Stimulated activated CD4-positive, alpha-beta T cell treated with anti-CD3 and anti-CD28 coated beads, Interleukin-1b, Interleukin-23, amount 100 ng/mL, for 1 hour (primary cell): ENCODE measurements around the gene GABRR2.
A peak's percentile ranks its signal among the peaks of the same experiment; 100 is the strongest.

Source experiments
- DNase-seq, 2 donors: peaks; one replicate each; pipeline ENCODE4 v3.0.0-alpha.2; 2020; ENCODE audit warnings: low read depth in 2 of 2

The GABRR2 gene

GRCh38 chr6:89315249-89315885 lies at the start of gene GABRR2:
GABRR2 (minus strand) TSS chr6:89315299; CDS start chr6:89315165, 134 bp downstream.
- DNase-seq, result no peak

- no peak for DNase-seq
Observed at GRCh38 chr6:89364586-89364985, 49.5 kb upstream of the GABRR2 start.

DNA sequence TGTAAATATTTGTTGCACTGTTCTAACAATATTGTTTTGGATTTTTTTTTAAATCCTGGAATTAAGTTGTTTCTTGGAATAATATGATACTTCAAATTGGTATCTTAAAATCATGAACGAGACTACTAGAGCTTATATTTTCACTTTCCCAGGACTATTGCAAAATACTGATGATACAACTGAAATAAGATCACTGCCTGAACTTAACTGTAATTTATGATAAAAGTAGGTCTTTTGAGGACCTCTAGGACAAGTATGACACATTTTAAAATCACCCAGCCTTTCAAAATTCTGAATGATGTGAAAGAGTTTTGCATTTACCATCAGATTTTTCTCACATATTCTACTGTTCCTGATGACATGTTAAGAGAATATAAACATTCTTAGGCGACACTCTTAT lies 46.1 kb upstream of the GABRR2 start:
- no peak for DNase-seq

DNA sequence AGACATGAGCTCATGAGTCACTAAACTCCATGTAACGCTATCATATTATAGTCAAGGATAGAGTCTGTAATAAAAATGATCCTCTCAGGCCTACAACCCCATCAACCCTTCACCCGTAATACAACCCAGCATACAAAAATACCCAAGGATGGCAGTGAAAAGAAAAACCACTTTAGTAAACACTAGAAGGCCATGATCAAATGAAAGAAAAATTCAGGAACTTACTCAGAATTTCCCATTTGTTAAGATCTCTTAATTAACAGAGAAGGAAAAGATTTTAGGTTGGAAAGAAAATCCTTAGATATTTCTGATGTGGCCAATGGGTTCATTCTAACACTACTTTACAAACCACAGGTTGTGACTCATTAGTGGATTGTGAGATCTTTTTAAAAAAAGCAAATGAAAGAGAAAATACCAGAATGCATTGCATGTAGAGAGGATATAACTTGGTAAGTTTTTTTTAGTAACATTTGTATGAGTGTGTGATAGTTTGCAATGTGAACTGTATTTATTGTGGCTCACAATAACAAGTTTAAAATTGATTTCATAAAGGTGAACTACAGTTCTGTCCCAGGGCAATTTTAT lies 45.4 kb upstream of the GABRR2 start:
- no peak for DNase-seq

- no peak for DNase-seq
Observed at GRCh38 chr6:89359561-89359960, 44.5 kb upstream of the GABRR2 start.

- DNase-seq, result no peak
Observed at GRCh38 chr6:89357390-89357789, 42.3 kb upstream of the GABRR2 start.

DNA sequence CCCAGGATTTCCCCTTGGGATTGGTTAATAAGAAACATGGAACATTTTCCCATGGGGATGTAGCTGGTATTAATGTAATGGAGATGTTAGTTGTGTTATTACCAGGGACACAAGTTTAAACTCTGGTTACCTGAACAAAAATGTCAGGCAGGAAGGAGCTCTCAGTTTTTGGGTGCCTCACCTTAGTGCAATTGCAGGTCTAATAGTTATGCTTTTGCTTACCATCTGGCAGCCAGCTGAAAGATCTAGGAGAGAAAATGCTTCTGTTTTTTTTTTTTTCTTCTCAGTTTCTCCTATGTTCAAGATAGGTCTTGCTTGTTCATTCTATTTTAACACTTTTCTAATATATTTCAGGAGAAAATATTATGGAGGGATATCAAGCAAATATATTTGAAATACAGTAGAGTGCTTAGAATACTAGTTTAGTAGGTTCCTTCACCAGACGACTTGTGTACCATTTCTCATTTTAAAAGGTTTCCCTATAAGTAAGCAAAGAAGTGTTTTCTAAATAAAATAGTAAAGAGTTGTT lies 41.6 kb upstream of the GABRR2 start:
- DNase-seq, result no peak

GRCh38 chr6:89355511-89356194 lies 40.6 kb upstream of the GABRR2 start:
- DNase-seq, result no peak

DNA sequence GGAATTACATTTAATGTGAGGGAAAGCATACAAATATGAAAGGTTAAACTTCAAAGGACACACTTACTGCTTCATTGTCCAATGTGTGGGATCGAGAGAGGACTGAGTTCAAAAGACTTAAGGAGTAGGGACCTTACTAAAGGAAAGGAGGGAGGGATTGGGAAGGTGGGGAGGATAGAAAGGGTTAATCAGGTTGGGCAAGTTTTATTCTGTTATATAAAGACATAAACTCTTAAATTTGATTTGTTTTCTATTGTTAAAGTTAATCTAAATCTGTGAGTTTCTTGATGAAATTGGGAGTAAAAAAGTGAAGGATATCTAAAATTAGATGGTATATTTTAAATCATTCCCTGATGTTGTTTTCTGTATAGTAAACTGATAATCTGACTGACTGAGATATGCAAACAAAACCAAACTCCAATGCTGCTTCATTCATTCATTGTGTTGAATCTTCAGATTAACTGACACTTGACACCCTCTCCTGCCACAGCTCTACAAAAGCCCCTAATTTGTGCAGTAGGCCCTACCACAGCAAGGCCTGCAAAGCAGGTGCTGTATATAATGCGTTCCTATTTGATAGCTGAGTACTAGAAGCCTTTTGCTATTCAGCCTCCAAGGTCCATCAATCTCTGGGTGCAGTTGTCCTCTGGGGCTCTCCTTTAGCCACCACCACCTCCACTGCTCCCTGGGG lies 38.7 kb upstream of the GABRR2 start:
- DNase-seq, result no peak

DNA sequence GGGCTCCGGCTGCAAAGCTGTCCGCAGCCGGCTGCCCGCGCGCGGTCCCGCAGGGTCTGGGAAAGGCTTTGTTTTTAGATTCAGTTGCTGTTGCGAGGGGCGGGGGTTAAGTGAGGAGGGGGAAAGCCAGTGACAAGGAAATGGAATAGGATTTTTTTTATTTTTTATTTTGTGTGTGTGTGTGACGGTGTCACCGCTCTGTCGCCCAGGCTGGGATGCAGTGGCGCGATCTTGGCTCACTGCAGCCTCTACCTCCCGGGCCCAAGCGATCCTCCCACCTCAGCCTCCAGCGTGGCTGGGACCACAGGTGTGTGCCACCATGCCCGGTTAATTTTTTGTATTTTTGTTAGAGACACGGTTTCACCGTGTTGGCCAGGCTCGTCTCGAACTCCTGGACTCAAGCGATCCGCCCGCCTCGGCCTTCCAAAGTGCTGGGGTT lies 38.0 kb upstream of the GABRR2 start:
- DNase-seq, result no peak

- peak; percentile 35 to 50 for DNase-seq
Observed at GRCh38 chr6:89352278-89353117, 37.4 kb upstream of the GABRR2 start, which contains the start of gene UBE2J1. UBE2J1 (minus strand) TSS chr6:89352722; CDS start chr6:89352569, 153 bp downstream.

DNA sequence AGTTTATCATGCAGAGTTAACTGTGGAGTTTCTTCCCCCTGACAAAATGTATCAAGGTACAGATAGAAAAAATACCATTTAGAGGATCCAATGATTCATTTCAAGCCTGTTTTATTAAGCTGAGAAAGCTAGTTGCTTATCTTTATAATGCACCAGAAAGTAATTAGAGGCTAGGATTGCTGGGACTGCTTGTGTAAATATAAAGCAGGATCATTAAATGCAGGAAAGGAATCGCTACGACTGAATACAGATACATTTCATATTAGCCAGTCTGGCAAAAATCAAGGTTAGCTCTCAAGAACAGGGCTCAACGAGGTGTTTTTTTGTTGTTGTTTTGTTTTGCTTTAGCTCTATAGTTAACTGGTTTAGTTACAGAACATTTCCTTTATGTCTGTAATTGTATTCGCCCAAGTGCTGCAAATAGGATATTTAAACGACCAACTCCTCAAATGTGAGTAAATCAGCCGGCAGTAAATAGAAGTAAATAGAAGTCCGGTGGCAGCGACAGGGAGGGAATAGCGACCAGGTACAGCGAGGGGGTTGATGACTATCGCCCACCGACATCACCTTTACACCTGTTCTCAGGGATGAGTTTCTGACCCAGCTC lies 36.7 kb upstream of the GABRR2 start:
- no peak for DNase-seq

DNA sequence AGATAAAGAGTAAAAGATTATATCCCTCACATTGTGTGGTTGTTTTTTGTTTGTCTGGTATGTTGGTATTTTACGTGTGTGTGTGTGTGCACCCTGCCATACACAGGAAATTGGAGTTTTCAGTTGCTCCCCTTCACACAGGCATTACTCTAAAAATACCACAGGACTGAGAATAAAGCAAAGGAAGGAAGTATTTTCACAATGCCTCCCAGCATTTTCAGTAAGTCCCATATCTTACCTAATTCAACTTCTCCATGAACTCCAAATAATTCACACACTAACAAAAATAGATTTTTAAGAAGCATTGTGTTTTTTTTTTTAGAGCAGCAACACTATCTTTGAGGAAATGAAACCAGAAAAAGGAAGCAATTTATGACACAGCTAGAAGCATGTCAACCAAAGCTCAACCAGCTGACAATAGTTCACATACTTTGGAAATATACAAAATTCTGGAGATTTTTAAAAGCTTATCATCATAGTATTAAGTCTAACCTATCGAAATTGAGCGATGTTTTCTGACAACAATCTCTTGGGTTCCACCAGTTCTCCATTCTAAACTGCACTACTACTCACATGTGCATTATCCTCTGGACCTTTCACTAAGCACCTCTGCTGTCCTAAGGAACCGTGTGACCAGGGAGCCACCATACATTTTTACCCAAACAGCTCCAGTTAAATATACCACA lies 35.3 kb upstream of the GABRR2 start:
- DNase-seq, result no peak

DNA sequence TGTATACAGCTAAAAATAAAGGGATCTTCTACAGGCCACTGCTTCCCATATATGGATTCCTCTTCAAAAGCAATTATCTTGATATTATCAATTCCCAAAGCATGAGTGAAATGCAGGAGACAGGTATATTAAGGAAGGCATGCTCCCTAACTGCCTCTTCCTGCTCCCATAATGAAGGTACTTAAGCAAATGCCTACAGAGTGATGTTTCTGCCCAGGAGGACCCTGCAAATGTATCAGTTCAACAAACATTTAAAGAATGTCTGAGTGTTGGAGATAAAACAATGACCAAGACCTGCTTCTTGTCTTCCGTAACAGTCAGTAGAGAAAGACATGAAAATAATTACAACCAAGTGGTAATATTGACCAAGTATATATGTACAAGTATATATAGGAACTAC lies 33.3 kb upstream of the GABRR2 start:
- DNase-seq, result no peak

DNA sequence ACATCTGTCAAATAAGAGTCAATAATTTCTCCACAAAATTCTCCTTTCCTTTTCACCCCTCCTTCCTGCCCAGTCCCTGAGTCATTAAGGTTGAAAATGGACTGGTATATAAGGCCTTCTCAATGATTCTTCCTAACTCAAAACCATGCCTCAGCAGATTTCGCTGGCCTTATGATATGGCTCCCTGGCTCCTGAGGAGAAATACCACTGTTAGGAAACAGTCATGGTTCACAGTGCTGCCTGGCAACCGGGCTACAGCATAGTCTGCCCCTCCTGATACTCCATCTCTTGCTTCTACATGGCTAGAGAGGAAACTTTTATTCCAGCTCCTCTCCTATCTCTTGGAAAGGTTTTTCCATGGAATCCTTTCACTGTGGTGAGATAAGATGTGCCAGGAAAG lies 32.7 kb upstream of the GABRR2 start:
- no peak for DNase-seq

DNA sequence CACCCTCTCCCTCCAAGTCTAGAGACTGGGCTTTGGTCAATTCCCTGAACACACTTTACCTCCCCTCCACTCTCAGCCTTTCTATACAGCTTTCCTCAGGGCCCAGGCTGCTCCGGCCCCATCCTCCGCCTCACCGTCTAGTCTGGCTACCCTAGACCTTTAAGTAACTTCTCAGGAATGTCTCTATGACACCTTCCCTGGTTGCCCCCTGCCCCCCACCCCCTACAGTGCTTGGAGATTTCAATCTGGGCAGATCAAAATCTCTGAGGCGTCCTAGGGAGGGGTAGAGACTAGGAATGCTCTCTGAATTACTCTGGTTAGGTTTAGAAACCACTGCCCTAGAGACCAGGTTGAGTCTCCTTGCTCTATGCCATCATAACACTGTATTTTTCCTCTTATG lies 31.3 kb upstream of the GABRR2 start:
- no peak for DNase-seq

DNA sequence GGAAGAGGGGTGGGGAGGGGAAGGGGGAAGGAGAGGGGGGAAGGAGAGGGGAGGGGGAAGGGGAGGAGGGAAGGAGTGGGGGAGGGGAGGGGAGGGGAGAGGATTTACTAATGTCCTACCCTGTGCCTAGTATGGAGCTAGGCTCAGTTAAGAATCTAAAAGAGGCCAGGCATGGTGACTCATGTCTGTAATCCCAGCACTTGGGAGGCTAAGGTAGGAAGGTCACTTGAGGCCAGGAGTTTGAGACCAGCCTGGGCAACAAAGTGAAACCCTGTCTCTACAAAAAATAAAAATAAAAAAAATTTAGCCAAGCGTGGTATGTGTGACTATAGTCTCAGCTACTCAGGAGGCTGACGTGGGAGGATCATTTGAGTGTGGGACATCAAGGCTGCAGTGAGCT lies 24.5 kb upstream of the GABRR2 start:
- no peak for DNase-seq

DNA sequence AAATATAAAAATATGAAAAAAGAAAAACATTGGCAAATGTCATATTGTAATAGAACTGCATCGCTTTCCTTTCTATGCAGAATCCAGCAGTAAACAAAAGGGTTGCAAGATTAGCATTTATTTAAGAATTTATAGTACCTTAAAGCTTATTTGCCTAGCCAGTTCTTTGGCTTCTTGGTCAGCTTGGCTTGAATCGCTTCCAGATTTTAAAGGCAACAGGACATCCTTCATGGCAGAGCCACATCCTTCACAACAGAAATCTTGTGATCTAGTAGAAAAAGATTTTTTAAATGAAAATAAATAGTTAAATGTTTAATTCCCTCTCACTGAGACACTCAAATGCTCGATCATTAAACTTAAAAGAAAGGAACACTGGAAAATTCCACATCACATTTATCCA lies 20.1 kb upstream of the GABRR2 start:
- no peak for DNase-seq

GRCh38 chr6:89330910-89331309 lies 15.8 kb upstream of the GABRR2 start:
- DNase-seq, result no peak

DNA sequence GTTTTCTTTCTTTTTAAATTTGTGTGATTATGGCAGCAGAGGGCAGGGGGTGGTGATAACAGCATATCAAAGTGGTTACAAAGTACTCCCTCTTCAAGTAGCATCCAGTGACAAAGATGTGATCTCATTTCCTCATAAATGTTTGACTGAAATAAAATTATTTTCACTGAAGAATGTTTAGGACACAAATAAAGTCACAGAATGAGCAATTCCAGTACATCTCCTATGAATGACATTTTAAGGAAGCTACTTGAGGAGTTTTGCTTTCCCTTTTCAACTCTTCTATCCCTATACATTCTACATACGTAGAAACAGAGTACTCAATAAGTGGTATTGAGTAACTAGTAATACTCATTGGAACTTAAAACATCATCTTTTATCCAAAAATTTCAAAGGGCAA lies 13.9 kb upstream of the GABRR2 start:
- no peak for DNase-seq
